ENCODE data around the gene CNOT2. TPM values are rescaled to one million over a fixed set of nuclear protein-coding genes. Genes with fewer than 3 reads are reported as not detected.

Gene CNOT2
- polyA plus RNA-seq, 1 donor (not counting 4 experiments of a cell fraction or from before 2014, with no cell fraction given) = 85.3 TPM

DNA sequence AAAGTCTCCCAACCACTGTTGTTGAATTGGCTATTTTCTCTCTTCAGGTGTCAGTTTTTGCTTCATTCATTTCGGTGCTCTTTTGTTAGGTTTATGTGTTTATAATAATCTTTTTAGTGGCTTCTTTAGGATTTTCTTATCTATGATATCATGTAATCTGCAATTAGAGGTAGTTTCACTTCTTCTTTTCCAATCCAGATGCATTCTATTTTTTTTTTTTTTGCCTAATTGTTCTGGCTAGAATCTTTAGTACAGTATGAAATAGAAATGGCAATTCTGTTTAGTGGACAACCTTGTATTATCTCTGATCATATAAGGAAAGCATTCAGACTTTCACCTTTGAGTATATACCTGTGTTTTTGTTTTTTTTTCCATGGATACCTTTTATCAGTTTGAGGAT, 17.4 kb downstream of the CNOT2 start:
- dilution Hi-C loops (cut with MboI; ENCODE audit: extremely low pct_ligation_motif_present, low sequenced_read_pairs) = no loop called here
- Histone ChIP-seq H3K9me3 (ENCODE audit: control insufficient read depth, low read depth, low read length) (no peaks in the 10 kb centered on the region), H3K4me1 (ENCODE audit: control insufficient read depth, extremely low read depth, insufficient read depth, low read length) (peaks cover 7% of the 10 kb centered on the region), H3K79me2 (ENCODE audit: control insufficient read depth, insufficient read depth, low read length) (peaks cover 87% of the 10 kb centered on the region), H3K4me2 (ENCODE audit: control insufficient read depth, extremely low read depth, insufficient read depth, low read depth, low read length) (no peak overlapping the region), H3K9ac (ENCODE audit: control insufficient read depth, extremely low read depth, insufficient read depth, low read length) (no peak overlapping the region), H2AFZ (ENCODE audit: control insufficient read depth, low read length) (no peak overlapping the region), H3K27me3 (ENCODE audit: control insufficient read depth, extremely low read depth, insufficient read depth, low read length) (no peaks in the 10 kb centered on the region), H3K9me1 (ENCODE audit: control insufficient read depth, extremely low read depth, insufficient read depth, low read length) (no peaks in the 10 kb centered on the region), H3K36me3 (ENCODE audit: control insufficient read depth in 2 of 2, extremely low read depth in 1 of 2, insufficient read depth in 2 of 2, low read length in 2 of 2) (no peaks in the 10 kb centered on the region), H4K20me1 (ENCODE audit: control insufficient read depth, extremely low read depth, insufficient read depth, low read length) (peaks cover 2% of the 10 kb centered on the region), H3K4me3 (ENCODE audit: control insufficient read depth in 2 of 3, extremely low read depth in 1 of 3, insufficient read depth in 2 of 3, low read depth in 1 of 3, low read length in 3 of 3) (no peak overlapping the region), H3K27ac (ENCODE audit: control insufficient read depth, insufficient read depth, low read length) (no peak overlapping the region)
- FAIRE-seq (no peak), DNase-seq (ENCODE audit: low read depth, low spot score) (no peak)
- no peak for TF ChIP-seq EZH2 (IDR thresholded peaks at IDR 0.05; ENCODE audit: low read length)
- TF ChIP-seq, protein P1, sequence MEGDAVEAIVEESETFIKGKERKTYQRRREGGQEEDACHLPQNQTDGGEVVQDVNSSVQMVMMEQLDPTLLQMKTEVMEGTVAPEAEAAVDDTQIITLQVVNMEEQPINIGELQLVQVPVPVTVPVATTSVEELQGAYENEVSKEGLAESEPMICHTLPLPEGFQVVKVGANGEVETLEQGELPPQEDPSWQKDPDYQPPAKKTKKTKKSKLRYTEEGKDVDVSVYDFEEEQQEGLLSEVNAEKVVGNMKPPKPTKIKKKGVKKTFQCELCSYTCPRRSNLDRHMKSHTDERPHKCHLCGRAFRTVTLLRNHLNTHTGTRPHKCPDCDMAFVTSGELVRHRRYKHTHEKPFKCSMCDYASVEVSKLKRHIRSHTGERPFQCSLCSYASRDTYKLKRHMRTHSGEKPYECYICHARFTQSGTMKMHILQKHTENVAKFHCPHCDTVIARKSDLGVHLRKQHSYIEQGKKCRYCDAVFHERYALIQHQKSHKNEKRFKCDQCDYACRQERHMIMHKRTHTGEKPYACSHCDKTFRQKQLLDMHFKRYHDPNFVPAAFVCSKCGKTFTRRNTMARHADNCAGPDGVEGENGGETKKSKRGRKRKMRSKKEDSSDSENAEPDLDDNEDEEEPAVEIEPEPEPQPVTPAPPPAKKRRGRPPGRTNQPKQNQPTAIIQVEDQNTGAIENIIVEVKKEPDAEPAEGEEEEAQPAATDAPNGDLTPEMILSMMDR (optimal IDR thresholded peaks at IDR 0.05 in 1 of 3, IDR thresholded peaks at IDR 0.05 in 1 of 3, conservative IDR thresholded peaks at IDR 0.05 in 1 of 3; ENCODE audit: extremely low read depth in 1 of 3, insufficient read depth in 2 of 3, low read length in 3 of 3) = no peak

DNA sequence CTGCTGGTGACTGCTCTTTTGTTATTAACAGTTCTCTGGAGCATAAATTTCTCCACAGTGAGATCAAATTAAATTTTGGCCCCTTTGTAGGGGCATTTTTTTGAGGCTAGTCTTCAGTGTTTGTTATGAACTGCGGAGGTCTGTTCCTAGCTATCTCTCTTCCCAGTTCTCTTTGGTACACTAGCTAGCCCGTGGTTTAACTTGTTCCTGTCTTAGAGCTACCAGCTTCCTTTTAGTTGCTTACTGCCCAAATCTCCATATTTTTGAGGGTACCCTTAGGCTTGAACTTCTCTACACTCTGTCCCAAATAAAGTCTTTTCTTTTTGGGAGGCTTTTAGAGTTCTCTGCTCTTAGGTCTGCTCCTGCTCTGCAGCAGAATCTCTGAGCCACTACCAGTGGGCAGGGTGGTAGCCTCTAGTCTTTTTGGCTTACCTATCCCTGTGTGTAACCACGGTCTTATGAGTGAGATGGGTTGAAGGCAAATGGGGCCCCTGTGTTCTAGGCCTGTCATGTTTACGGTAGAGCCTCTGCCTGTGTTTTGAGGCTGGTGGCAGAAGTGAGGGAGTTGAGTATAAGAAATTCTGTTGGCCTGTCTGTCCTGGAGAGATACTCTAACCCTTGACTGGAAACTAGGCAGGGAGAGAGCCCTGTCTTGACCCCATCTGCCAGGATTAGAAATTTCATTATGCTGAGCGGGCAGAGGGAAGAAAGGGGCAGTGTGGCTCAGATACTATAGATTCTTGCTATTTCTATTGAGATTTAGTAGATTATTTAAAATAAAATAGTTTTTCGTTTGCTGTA, 21.0 kb downstream of the CNOT2 start:
- no peaks in the 10 kb centered on the region for H3K27me3 ChIP-seq (ENCODE audit: control insufficient read depth, extremely low read depth, insufficient read depth, low read length)
- TF ChIP-seq EZH2 (IDR thresholded peaks at IDR 0.05; ENCODE audit: low read length) = no peak
- TF ChIP-seq, protein P1 (optimal IDR thresholded peaks at IDR 0.05 in 1 of 3, IDR thresholded peaks at IDR 0.05 in 1 of 3, conservative IDR thresholded peaks at IDR 0.05 in 1 of 3; ENCODE audit: extremely low read depth in 1 of 3, insufficient read depth in 2 of 3, low read length in 3 of 3) = no peak
- H2AFZ ChIP-seq (ENCODE audit: control insufficient read depth, low read length) = no peak overlapping the region
- no peaks in the 10 kb centered on the region for H3K36me3 ChIP-seq (ENCODE audit: control insufficient read depth in 2 of 2, extremely low read depth in 1 of 2, insufficient read depth in 2 of 2, low read length in 2 of 2)
- H3K9ac ChIP-seq (ENCODE audit: control insufficient read depth, extremely low read depth, insufficient read depth, low read length) = no peak overlapping the region
- no peaks in the 10 kb centered on the region for H3K4me1 ChIP-seq (ENCODE audit: control insufficient read depth, extremely low read depth, insufficient read depth, low read length)
- DNase-seq (ENCODE audit: low read depth, low spot score) = no peak
- H3K27ac ChIP-seq (ENCODE audit: control insufficient read depth, insufficient read depth, low read length) = no peak overlapping the region
- no peaks in the 10 kb centered on the region for H3K9me3 ChIP-seq (ENCODE audit: control insufficient read depth, low read depth, low read length)
- no peak overlapping the region for H3K4me2 ChIP-seq (ENCODE audit: control insufficient read depth, extremely low read depth, insufficient read depth, low read depth, low read length)
- peaks cover 4% of the 10 kb centered on the region for H4K20me1 ChIP-seq (ENCODE audit: control insufficient read depth, extremely low read depth, insufficient read depth, low read length)
- dilution Hi-C loops (cut with MboI; ENCODE audit: extremely low pct_ligation_motif_present, low sequenced_read_pairs) = no loop called here
- H3K4me3 ChIP-seq (ENCODE audit: control insufficient read depth in 2 of 3, extremely low read depth in 1 of 3, insufficient read depth in 2 of 3, low read depth in 1 of 3, low read length in 3 of 3) = no peak overlapping the region
- no peaks in the 10 kb centered on the region for H3K9me1 ChIP-seq (ENCODE audit: control insufficient read depth, extremely low read depth, insufficient read depth, low read length)
- FAIRE-seq = no peak
- peaks cover 95% of the 10 kb centered on the region for H3K79me2 ChIP-seq (ENCODE audit: control insufficient read depth, insufficient read depth, low read length)
